HG03039 (cell line): ENCODE data around the gene COL25A1.

Source experiments
- ATAC-seq: cut with Tn5 transposase; IDR thresholded peaks from one replicate; pipeline ENCODE4 v1.9.1; 2021; ENCODE audit warnings: mild to moderate bottlenecking, moderate library complexity; ENCODE audit not compliant: unreplicated experiment

The COL25A1 gene

GRCh38 chr4:108787106-108787505 lies 515.4 kb downstream of the COL25A1 start:
- no peak for ATAC-seq

GRCh38 chr4:108786351-108786750 lies 516.1 kb downstream of the COL25A1 start:
- no peak for ATAC-seq

- no peak for ATAC-seq
Observed at GRCh38 chr4:108783665-108784463, 518.6 kb downstream of the COL25A1 start.

GRCh38 chr4:108779958-108780357 lies 522.5 kb downstream of the COL25A1 start:
- no peak for ATAC-seq

- no peak for ATAC-seq
Observed at GRCh38 chr4:108777388-108777787, 525.1 kb downstream of the COL25A1 start.

GRCh38 chr4:108775921-108776320 lies 526.5 kb downstream of the COL25A1 start:
- ATAC-seq, result no peak

GRCh38 chr4:108774809-108775530 lies 527.5 kb downstream of the COL25A1 start:
- ATAC-seq, result no peak

GRCh38 chr4:108772402-108772801 lies 530.1 kb downstream of the COL25A1 start:
- no peak for ATAC-seq

GRCh38 chr4:108766058-108766457 lies 536.4 kb downstream of the COL25A1 start:
- no peak for ATAC-seq

GRCh38 chr4:108763986-108764385 lies 538.5 kb downstream of the COL25A1 start:
- ATAC-seq, result no peak

GRCh38 chr4:108763226-108763593 lies 539.2 kb downstream of the COL25A1 start:
- ATAC-seq, result no peak

GRCh38 chr4:108762559-108763225 lies 539.8 kb downstream of the COL25A1 start, which contains the start of gene ETNPPL:
Gene ETNPPL (minus strand): TSS chr4:108763053. CDS start chr4:108762898, 155 bp downstream.
- no peak for ATAC-seq
